Activated effector memory CD4-positive, alpha-beta T cell treated with Interleukin-2 at 50 U/mL for 16 hours (primary cell): ENCODE measurements around the gene ALOX15B.
A peak's percentile ranks its signal among the peaks of the same experiment; 100 is the strongest.

Experiments
- DNase-seq: peaks from one replicate; pipeline ENCODE4 v3.0.0-alpha.2; 2020

ALOX15B gene

GRCh38 chr17:8038954-8039610 lies at the start of gene ALOX15B:
Gene ALOX15B (plus strand): TSS chr17:8039059. CDS start chr17:8039156, 97 bp downstream.
- no peak for DNase-seq

- peak; percentile 87 for DNase-seq
Observed at GRCh38 chr17:7989781-7990655, 48.8 kb upstream of the ALOX15B start.

GRCh38 chr17:7992516-7992915 lies 46.3 kb upstream of the ALOX15B start:
- no peak for DNase-seq

- no peak for DNase-seq
Observed at GRCh38 chr17:7992924-7993323, 45.9 kb upstream of the ALOX15B start.

- DNase-seq = no peak
Observed at GRCh38 chr17:7993972-7994589, 44.8 kb upstream of the ALOX15B start.

GRCh38 chr17:7995724-7996123 lies 43.1 kb upstream of the ALOX15B start:
- DNase-seq = no peak

GRCh38 chr17:7997186-7997585 lies 41.7 kb upstream of the ALOX15B start:
- no peak for DNase-seq

- DNase-seq = no peak
Observed at GRCh38 chr17:8001976-8002720, 36.7 kb upstream of the ALOX15B start, which contains the start of gene GUCY2D. Gene GUCY2D (plus strand): TSS chr17:8002615. CDS start chr17:8003048, 433 bp downstream.

GRCh38 chr17:8002721-8003593 lies 35.9 kb upstream of the ALOX15B start:
- DNase-seq = no peak

GRCh38 chr17:8003594-8004181 lies 35.2 kb upstream of the ALOX15B start:
- DNase-seq = no peak

- DNase-seq = no peak
Observed at GRCh38 chr17:8004899-8005298, 34.0 kb upstream of the ALOX15B start.

- DNase-seq = no peak
Observed at GRCh38 chr17:8005357-8005756, 33.5 kb upstream of the ALOX15B start.

GRCh38 chr17:8005967-8006730 lies 32.7 kb upstream of the ALOX15B start:
- DNase-seq = no peak

GRCh38 chr17:8006836-8007680 lies 31.8 kb upstream of the ALOX15B start:
- DNase-seq = no peak

- DNase-seq = no peak
Observed at GRCh38 chr17:8007836-8008235, 31.0 kb upstream of the ALOX15B start.

GRCh38 chr17:8012045-8012580 lies 26.7 kb upstream of the ALOX15B start:
- no peak for DNase-seq

GRCh38 chr17:8012996-8013640 lies 25.7 kb upstream of the ALOX15B start:
- no peak for DNase-seq

GRCh38 chr17:8013731-8014557 lies 24.9 kb upstream of the ALOX15B start:
- no peak for DNase-seq
